GM19023 (cell line): ENCODE results near the gene PAPLN.

Experiments
- ATAC-seq: cut with Tn5 transposase; IDR thresholded peaks from one replicate; pipeline ENCODE4 v1.9.1; 2021; ENCODE audit warnings: mild to moderate bottlenecking, moderate library complexity; ENCODE audit not compliant: unreplicated experiment

Gene PAPLN

DNA sequence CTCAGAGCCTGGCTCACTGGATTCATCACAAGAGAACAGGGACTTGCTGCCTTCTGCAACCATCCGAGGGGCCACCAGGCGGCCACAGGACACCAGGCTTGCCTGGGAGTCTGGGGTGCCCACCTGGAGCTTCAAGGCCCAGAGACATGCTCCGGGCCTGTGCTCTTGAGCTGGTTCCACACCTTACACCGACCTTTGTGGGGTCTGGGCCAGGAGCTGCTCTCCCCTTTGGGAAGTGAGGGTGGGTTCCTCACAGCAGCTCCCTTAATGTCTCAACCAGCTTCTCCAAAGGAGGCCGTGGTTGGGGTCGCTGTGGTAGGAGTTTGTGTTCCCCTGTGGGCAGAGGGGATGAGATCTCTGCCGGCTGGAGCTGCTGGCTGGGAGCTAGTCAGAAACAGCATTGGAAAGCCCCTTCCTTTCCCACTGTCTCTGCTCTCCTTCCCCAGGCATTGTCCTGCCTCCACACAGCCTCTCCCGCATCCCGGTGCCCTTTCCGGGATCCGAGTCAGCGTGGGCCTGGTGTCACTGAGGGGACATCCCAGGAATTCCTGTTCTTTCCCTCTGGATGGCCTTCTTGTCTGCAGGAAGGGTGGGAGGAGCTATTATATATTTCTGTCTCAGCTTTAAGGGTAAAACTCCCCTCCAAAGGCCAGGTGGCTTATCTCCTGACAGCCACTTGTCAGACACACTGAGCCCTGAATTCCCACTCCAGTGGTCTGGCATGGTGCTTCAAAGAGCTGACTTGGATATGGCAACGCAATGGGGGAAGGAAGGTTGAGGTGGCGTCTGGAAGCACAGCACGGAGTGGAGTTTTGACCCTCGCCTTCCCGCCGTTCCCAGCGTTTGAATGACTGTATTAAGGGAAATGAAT, 5.1 kb upstream of the PAPLN start:
- no peak for ATAC-seq

- ATAC-seq: no peak
Measured at GRCh38 chr14:73232984-73233383, 4.3 kb upstream of the PAPLN start.

GRCh38 chr14:73233564-73233963, 3.7 kb upstream of the PAPLN start:
- no peak for ATAC-seq

DNA sequence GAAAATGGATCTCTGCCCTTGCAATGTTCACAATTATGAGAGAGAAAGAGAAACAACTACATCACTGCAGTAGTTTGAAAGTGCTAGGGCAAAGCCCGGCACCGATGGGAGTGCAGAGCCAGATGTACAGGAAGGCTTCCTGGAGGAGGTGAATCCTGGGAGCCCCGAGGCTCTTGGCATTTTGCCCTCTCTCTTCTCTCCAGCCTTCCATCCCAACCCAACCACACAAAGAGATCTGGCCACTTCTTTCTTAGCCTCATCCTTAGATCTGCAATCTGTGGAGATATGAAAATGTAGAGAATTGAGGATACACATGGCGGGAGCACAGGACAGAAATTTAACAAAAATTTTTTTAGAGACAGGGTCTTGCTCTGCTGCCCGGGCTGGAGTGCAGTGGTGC, 3.3 kb upstream of the PAPLN start:
- no peak for ATAC-seq

GRCh38 chr14:73234586-73235394, 2.5 kb upstream of the PAPLN start:
- no peak for ATAC-seq

DNA sequence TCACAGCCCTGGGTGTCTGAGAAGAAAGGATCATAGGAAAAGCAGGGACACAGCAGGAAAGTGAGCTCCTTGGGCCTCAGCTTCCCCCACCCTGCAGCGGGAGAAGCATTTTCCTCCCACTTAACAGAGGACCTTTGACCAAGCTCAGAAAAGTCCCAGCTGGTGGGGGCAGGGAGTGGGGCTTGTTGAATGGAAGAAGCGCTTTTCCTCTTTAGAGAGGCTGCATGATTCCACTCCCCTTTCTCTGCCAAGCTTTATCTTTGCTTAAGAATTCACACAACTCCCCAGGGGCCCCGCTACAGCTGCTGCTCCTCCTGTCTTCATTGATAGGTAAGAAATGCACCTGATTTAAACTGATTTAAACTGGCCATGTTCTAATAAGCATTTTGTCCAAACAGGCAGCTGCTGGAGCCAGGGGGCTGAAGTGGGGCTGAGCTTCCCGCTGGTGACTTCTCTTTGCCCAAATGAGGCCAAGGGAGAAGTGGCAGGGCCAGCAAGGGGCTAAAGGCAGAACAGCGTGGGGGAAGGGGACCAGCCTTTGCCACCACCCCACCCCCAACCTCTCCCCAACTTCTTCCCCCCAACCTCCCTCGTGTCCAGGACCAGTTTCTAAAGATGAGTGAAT, 1.7 kb upstream of the PAPLN start:
- ATAC-seq: no peak

DNA sequence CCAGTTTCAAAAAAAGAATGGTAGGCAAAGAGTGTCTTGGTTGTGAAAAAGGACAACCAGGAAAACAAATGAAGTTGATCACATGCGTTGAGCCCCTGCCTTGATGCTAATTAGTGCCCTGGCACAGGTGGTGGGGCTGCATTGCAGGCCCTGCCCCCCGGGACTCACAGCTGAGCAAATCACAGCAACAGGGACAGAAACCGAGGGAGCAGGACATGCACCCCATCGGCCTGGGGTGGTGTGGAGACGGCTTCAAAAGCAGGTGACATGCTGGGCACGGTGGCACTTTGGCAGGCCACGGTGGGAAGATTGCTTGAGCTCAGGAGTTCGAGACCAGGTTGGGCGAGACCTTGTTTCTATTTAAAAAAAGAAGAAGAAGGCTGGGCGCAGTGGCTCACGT, 1.1 kb upstream of the PAPLN start:
- no peak for ATAC-seq

- no peak for ATAC-seq
Measured at GRCh38 chr14:73236752-73237218, 521 bp upstream of the PAPLN start.

GRCh38 chr14:73237786-73238423, 599 bp downstream of the PAPLN start:
- ATAC-seq: no peak

- no peak for ATAC-seq
Measured at GRCh38 chr14:73238424-73238852, 1.1 kb downstream of the PAPLN start.

DNA sequence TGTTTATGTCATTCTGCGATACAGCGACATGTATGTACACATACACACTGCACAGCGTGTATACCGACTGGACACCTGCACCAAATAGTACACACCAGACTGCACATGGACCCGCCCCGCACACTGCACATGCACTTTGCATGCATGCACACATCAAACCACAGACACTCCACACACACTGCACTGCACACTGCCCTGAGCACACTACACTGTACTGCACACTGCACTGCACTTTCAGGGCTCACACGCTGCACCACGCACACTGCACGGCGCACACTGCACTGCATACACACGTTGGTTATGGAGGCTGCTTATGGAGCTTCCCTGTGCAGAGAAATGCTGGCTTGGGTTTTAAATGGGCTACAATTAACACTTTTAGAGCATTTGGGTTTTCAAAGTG, 1.6 kb downstream of the PAPLN start:
- no peak for ATAC-seq

DNA sequence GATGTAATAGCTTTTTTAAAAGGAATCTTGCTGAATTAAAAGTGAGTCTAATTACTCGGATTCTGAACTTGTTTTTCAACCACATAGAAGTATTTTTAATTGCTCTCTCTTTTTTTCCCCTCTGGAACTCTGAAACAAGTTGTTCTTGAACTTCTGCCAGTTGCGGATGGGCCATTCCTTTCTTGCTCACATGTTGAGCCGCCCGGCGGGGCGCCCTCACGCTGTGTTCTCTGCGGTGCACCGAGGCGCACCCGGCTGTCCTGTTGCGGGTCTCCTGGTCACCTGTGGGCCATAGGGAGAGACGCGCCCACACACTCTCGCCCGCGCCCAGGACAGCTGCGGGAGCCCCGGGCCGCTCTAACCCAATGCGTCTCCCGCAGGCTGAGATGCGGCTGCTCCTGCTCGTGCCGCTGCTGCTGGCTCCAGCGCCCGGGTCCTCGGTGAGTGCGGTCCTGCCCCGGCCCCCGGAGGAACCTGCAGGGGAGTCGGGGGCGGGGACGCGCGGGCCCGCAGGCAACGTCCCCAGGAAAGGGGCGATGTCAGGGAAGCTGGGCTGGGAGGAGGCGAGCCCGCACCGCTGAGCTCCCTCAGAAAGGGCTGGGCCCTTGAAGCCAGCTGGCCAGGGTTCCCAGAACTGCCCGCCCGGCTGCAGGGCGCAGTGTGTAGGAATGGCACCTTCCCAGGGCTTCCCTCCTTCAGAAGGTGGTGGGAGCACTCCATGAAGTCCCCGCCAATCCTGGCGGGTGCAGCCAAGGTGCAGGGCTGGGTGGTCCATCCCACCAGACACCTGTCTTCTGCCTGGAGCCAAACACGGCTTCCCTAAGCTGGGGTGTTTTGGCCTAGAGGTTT, 2.3 kb downstream of the PAPLN start:
- no peak for ATAC-seq

GRCh38 chr14:73240816-73241480, 3.6 kb downstream of the PAPLN start:
- no peak for ATAC-seq

GRCh38 chr14:73241481-73242165, 4.3 kb downstream of the PAPLN start:
- no peak for ATAC-seq

GRCh38 chr14:73242357-73242901, 5.1 kb downstream of the PAPLN start:
- ATAC-seq: no peak

- ATAC-seq: no peak
Measured at GRCh38 chr14:73243341-73243740, 6.0 kb downstream of the PAPLN start.

DNA sequence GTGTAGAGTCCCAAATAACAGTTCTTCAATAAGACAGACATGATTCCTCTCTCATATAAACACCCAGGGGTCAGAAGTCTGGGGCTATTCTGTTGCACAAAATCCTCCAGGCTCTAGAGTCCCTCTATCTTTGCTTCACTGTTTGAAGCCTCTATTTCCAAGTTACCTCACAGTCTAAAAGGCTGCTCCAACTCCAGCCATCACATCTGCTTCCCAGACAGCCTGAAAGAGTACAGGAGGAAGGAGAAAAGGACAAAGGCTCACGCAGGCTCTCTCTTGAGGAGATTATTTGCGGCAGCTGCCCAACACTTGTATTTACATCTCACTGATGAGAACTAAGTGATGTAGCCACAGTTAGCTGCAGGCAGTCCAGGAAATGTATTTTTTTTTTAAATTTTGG, 6.4 kb downstream of the PAPLN start:
- no peak for ATAC-seq

DNA sequence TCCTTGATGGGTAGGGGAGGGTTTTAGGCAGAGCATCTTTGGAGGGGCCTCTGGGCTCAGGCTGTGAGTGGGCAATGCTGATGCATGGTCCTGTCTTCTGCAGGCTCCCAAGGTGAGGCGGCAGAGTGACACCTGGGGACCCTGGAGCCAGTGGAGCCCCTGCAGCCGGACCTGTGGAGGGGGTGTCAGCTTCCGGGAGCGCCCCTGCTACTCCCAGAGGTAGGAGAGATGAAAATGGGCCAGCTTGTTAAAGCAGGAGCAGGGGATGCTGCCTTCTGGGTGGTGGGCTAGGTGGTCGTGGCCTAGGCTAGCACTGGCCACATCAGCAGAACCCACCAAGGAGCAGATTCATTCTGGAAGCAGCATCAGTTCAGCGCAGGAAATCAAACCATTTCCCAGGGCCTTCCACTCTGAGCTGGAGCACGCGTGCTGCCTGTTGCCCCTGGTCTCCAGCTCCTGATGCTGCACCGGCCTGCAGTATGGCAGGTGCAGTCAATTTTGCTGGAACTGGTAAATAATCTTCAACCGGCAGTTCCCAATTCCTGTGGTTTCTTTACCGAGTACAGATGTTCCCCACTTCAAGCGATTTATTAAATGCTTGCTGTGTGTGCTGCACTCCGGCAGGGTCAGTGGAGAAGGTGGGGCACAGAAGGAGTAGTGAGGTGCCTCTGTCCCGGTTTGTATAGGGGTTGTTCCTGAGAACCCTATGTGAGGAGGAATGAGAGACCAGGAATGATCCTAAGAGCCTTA, 7.4 kb downstream of the PAPLN start:
- no peak for ATAC-seq
